K562 (cell line): ENCODE data around the gene RARG. TPM values are rescaled to one million over a fixed set of nuclear protein-coding genes. Genes with fewer than 3 reads are reported as not detected.

ENCODE experiments used
- ETS2 ChIP-seq: IDR thresholded peaks from 2 replicates; pipeline ENCODE4 v1.6.1; 2016; ENCODE audit warnings: borderline replicate concordance, missing genetic modification characterization, mild to moderate bottlenecking, moderate library complexity, missing compliant biosample characterization; ENCODE audit not compliant: poor library complexity, severe bottlenecking
- FOSL1 ChIP-seq: fragments of 200-800 bp; sonication (Bioruptor generic); conservative IDR thresholded peaks from 2 replicates; pipeline ENCODE4 v1.6.1; 2016; ENCODE audit warnings: missing genetic modification characterization, missing compliant biosample characterization
- RFX1 ChIP-seq: fragments of 450-650 bp; IDR thresholded peaks from 2 replicates; pipeline ENCODE4 v1.6.1; 2016; ENCODE audit warnings: mild to moderate bottlenecking, moderate library complexity
- RFX5 ChIP-seq: IDR thresholded peaks from 2 replicates; pipeline ENCODE4 v1.6.1; 2011; ENCODE audit warnings: low read depth, mild to moderate bottlenecking, improper control_type of control experiment, low read length
- SRSF9 ChIP-seq: fragments of 200-400 bp; formaldehyde crosslinking; IDR thresholded peaks from 2 replicates; pipeline ENCODE4 v1.6.1; 2017; ENCODE audit warnings: low read depth, low read length, borderline replicate concordance
- TAF1 ChIP-seq: IDR thresholded peaks from 2 replicates; pipeline ENCODE4 v1.6.1; 2011; ENCODE audit warnings: mild to moderate bottlenecking, low read length, moderate library complexity; ENCODE audit not compliant: insufficient read depth, control insufficient read depth, severe bottlenecking; ENCODE audit errors: extremely low read depth
- ZFPM2 ChIP-seq: fragments of 250-450 bp; sonication (Bioruptor Pico); IDR thresholded peaks from 2 replicates; pipeline ENCODE4 v1.5.1; 2022; ENCODE audit warnings: mild to moderate bottlenecking
- ZNF239 ChIP-seq: fragments of 250-450 bp; sonication (Bioruptor Pico); IDR thresholded peaks from 2 replicates; pipeline ENCODE4 v1.4.0; 2020; ENCODE audit warnings: mild to moderate bottlenecking
- polyA plus RNA-seq, 8 experiments: library from polyadenylated mRNA; depleted of rRNA in 4 of 8; stranded (reverse) in 5 of 8; unstranded in 3 of 8; fragments of >200 nt; fragmentation: Nextera tagmentation in 2 of 8; fragmentation: Illumina TruSeq in 1 of 8; extraction: Ambion mirVana in 2 of 8; extraction: Trizol in 1 of 8; gene quantifications; 2 replicates each; pipeline versions ENCODE4 v1.2.1 to v1.2.3, GENCODE V29; 2011 to 2014; ENCODE audit warnings: inconsistent platforms in 1 of 8, missing spikeins in 1 of 8
- total RNA-seq, 7 experiments: library from RNA; depleted of rRNA in 6 of 7; stranded (reverse); fragments of >200 nt in 6 of 7; fragmentation: Illumina TruSeq in 2 of 7; extraction: Trizol in 2 of 7; gene quantifications; 2 replicates each; pipeline versions ENCODE4 v1.2.1 to v1.2.3, GENCODE V29; 2011 to 2021; ENCODE audit warnings: low replicate concordance in 1 of 7
- TF ChIP-seq, protein P1 (sequence below), 2 experiments: fragments of 450-650 bp in 1 of 2; sonication (generic) in 1 of 2; formaldehyde crosslinking in 1 of 2; IDR thresholded peaks; 2 replicates each; pipeline versions ENCODE4 v1.7.1 to v1.9.0; 2016 to 2022; ENCODE audit warnings: inconsistent platforms in 1 of 2, mild to moderate bottlenecking in 1 of 2, missing genetic modification reagents in 1 of 2
- TF ChIP-seq, protein P2 (sequence below), 2 experiments: fragments of 450-650 bp in 1 of 2; sonication (generic) in 1 of 2; formaldehyde crosslinking; conservative IDR thresholded peaks; 2 replicates each; pipeline versions ENCODE4 v1.4.0 to v1.8.1; 2020 to 2022; ENCODE audit warnings: mild to moderate bottlenecking in 1 of 2, missing genetic modification reagents in 1 of 2
- TF ChIP-seq, protein P3 (sequence below): fragments of 250-450 bp; sonication (Bioruptor Pico); IDR thresholded peaks from 2 replicates; pipeline ENCODE4 v1.8.0; 2021; ENCODE audit warnings: mild to moderate bottlenecking, moderate library complexity
- TF ChIP-seq, protein P4 (sequence below): sonication (generic); formaldehyde crosslinking; IDR thresholded peaks from 2 replicates; pipeline ENCODE4 v1.8.1; 2022; ENCODE audit warnings: missing genetic modification reagents

Gene RARG
- total and polyA plus RNA-seq, 9 of the 15 experiments (the other 6 are each of a cell fraction or from before 2014, with no cell fraction given): 0.18 to 7.6 (median 3.8) TPM

DNA sequence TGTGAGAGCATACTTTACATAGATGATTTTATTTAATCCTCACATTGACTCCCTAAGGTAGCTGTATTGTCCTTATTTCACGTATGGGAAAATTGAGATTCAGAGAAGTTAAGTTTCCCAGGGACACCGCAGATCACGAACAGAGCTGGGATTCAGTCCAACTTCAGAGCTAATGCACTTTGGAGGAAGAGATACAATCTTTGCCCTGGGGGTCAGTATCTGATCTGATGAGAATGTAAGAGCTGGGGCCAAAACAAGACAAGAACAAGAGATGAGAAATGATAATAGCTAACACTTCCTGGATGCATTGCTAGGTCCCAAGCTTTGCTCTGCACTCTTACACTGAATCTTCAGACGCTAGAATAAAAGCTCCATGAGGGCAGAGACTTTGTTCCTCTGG, 45.3 kb downstream of the RARG start (continued):
- TF ChIP-seq, protein P1, sequence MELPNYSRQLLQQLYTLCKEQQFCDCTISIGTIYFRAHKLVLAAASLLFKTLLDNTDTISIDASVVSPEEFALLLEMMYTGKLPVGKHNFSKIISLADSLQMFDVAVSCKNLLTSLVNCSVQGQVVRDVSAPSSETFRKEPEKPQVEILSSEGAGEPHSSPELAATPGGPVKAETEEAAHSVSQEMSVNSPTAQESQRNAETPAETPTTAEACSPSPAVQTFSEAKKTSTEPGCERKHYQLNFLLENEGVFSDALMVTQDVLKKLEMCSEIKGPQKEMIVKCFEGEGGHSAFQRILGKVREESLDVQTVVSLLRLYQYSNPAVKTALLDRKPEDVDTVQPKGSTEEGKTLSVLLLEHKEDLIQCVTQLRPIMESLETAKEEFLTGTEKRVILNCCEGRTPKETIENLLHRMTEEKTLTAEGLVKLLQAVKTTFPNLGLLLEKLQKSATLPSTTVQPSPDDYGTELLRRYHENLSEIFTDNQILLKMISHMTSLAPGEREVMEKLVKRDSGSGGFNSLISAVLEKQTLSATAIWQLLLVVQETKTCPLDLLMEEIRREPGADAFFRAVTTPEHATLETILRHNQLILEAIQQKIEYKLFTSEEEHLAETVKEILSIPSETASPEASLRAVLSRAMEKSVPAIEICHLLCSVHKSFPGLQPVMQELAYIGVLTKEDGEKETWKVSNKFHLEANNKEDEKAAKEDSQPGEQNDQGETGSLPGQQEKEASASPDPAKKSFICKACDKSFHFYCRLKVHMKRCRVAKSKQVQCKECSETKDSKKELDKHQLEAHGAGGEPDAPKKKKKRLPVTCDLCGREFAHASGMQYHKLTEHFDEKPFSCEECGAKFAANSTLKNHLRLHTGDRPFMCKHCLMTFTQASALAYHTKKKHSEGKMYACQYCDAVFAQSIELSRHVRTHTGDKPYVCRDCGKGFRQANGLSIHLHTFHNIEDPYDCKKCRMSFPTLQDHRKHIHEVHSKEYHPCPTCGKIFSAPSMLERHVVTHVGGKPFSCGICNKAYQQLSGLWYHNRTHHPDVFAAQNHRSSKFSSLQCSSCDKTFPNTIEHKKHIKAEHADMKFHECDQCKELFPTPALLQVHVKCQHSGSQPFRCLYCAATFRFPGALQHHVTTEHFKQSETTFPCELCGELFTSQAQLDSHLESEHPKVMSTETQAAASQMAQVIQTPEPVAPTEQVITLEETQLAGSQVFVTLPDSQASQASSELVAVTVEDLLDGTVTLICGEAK (IDR thresholded peaks at IDR 0.05): no peak
- TF ChIP-seq, protein P1 (CRISPR knock-in tag; IDR thresholded peaks at IDR 0.05): no peak
- no peak for TF ChIP-seq RFX1
- TF ChIP-seq, protein P2, sequence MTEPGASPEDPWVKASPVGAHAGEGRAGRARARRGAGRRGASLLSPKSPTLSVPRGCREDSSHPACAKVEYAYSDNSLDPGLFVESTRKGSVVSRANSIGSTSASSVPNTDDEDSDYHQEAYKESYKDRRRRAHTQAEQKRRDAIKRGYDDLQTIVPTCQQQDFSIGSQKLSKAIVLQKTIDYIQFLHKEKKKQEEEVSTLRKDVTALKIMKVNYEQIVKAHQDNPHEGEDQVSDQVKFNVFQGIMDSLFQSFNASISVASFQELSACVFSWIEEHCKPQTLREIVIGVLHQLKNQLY (CRISPR knock-in tag; conservative IDR thresholded peaks at IDR 0.05): no peak
- no peak for TF ChIP-seq RFX5
- no peak for TF ChIP-seq SRSF9
- no peak for TF ChIP-seq ETS2 (tag)
- TF ChIP-seq TAF1: no peak
- TF ChIP-seq ZFPM2 (CRISPR knock-in tag): no peak
- TF ChIP-seq, protein P3, sequence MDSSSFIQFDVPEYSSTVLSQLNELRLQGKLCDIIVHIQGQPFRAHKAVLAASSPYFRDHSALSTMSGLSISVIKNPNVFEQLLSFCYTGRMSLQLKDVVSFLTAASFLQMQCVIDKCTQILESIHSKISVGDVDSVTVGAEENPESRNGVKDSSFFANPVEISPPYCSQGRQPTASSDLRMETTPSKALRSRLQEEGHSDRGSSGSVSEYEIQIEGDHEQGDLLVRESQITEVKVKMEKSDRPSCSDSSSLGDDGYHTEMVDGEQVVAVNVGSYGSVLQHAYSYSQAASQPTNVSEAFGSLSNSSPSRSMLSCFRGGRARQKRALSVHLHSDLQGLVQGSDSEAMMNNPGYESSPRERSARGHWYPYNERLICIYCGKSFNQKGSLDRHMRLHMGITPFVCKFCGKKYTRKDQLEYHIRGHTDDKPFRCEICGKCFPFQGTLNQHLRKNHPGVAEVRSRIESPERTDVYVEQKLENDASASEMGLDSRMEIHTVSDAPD (CRISPR knock-in tag): no peak
- TF ChIP-seq, protein P4, sequence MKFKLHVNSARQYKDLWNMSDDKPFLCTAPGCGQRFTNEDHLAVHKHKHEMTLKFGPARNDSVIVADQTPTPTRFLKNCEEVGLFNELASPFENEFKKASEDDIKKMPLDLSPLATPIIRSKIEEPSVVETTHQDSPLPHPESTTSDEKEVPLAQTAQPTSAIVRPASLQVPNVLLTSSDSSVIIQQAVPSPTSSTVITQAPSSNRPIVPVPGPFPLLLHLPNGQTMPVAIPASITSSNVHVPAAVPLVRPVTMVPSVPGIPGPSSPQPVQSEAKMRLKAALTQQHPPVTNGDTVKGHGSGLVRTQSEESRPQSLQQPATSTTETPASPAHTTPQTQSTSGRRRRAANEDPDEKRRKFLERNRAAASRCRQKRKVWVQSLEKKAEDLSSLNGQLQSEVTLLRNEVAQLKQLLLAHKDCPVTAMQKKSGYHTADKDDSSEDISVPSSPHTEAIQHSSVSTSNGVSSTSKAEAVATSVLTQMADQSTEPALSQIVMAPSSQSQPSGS (CRISPR knock-in tag): no peak
- TF ChIP-seq FOSL1: no peak
- TF ChIP-seq ZNF239: no peak
